ENCODE measurements around the gene INIP. TPM values are rescaled to one million over a fixed set of nuclear protein-coding genes. Genes with fewer than 3 reads are reported as not detected.

Gene INIP
- total and polyA plus RNA-seq, 5 donors, result 11.1 to 19.2 (median 14.4) TPM

DNA sequence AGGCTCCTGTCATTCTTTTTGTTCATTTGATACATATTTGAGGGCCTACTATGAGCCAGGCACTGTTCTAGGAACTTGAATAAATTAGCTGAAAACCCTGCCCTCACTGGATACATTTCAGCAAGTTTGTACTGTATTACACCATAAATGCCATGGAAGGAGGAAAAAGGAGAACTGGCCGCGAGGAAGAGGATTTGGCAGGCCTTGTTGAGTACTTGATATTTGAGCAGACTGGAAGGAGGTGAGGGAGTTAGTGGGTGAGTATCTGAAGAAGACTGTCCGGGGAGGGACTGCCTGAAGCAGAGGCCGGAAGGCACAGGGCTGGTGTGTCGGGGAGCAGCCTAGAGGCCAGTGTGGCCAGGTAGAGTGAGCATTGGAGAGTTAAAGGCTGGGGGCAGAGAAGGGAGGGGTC lies 37.1 kb upstream of the INIP start:
- H3K9me3 ChIP-seq (ENCODE audit: control insufficient read depth, low read length), result no peaks in the 10 kb centered on the region
- intact Hi-C loops (cut with DNase I), result no loop called here
- DNase-seq (no peak), ATAC-seq (no peak)
- WGBS, result 48% methylated on average over 5 of the region's 5 CpGs
- no peak overlapping the region for H3K4me3 ChIP-seq (ENCODE audit: low read length)
- H3K4me1 ChIP-seq (ENCODE audit: control insufficient read depth, insufficient read depth, low read length), result peaks cover 3% of the 10 kb centered on the region
- H3K27ac ChIP-seq (ENCODE audit: low read length), result no peak overlapping the region
- no peaks in the 10 kb centered on the region for H3K27me3 ChIP-seq (ENCODE audit: control insufficient read depth, insufficient read depth)

GRCh38 chr9:112754578-112754977 lies 36.7 kb upstream of the INIP start:
- Histone ChIP-seq H3K4me1 (ENCODE audit: control insufficient read depth, insufficient read depth, low read length) (peaks cover 6% of the 10 kb centered on the region), H3K4me3 (ENCODE audit: low read length) (no peak overlapping the region), H3K9me3 (ENCODE audit: control insufficient read depth, low read length) (no peaks in the 10 kb centered on the region), H3K27ac (ENCODE audit: low read length) (no peak overlapping the region), H3K27me3 (ENCODE audit: control insufficient read depth, insufficient read depth) (no peaks in the 10 kb centered on the region)
- no peak for DNase-seq
- WGBS, result 64% methylated on average over 3 of the region's 3 CpGs
- ATAC-seq, result no peak
- intact Hi-C loops (cut with DNase I), result loop anchor here in 1 of 4 donors (5.0 kb wide), 1 partner anchor 37 kb away; the partner anchor contains the start of gene INIP

- H3K27ac ChIP-seq (ENCODE audit: low read length), result no peak overlapping the region
- ATAC-seq, result no peak
- 76% methylated on average over 2 of the region's 2 CpGs for WGBS
- H3K4me3 ChIP-seq (ENCODE audit: low read length), result no peak overlapping the region
- intact Hi-C loops (cut with DNase I), result loop anchor here in 1 of 4 donors (5.0 kb wide), 1 partner anchor 36 kb away; the partner anchor contains the start of gene INIP
- no peaks in the 10 kb centered on the region for H3K27me3 ChIP-seq (ENCODE audit: control insufficient read depth, insufficient read depth)
- H3K9me3 ChIP-seq (ENCODE audit: control insufficient read depth, low read length), result no peaks in the 10 kb centered on the region
- DNase-seq, result no peak
- H3K4me1 ChIP-seq (ENCODE audit: control insufficient read depth, insufficient read depth, low read length), result peaks cover 6% of the 10 kb centered on the region
Observed at GRCh38 chr9:112753725-112754124, 35.8 kb upstream of the INIP start.

DNA sequence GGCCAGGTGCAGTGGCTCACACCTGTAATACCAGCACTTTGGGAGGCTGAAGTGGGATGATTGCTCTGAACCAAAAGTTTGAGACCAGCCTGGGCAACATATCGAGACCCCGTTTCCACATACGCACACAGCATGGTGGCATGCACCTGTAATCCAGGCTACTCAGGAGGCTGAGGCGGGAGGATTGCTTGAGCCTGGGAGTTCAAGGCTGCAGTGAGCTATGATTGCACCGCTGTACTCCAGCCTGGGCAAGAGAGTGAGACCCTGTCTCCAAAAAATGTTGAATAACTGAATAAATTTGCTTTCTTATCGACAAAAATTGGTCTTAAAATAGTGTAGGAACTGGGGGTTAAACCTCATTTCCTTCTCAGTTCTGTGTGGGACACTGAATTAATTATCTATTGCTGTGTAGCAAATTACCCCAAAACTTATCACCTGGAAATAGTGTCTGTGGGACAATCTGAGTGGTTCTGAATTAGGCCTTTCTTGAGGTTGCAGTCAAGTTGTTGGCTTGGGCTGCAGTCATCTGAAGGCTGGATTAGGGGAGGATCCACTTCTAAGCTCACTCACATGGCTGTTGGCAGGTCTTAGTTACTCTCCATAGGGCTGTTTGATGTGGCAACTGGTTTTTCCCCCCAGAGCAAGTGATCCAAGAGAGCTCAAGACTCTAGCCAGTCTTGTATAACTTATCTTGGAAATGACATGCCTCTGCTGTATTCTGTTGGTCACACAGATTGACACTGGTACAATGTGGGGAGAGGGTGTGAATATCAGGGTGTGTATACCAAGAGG lies 34.6 kb upstream of the INIP start:
- 80% methylated on average over 6 of the region's 6 CpGs for WGBS
- intact Hi-C loops (cut with DNase I), result loop anchor here in 1 of 4 donors (5.0 kb wide), 1 partner anchor 35 kb away; the partner anchor contains the start of gene INIP
- H3K4me3 ChIP-seq (ENCODE audit: low read length), result no peak overlapping the region
- ATAC-seq, result no peak
- peaks cover 6% of the 10 kb centered on the region for H3K4me1 ChIP-seq (ENCODE audit: control insufficient read depth, insufficient read depth, low read length)
- no peak for DNase-seq
- H3K9me3 ChIP-seq (ENCODE audit: control insufficient read depth, low read length), result no peaks in the 10 kb centered on the region
- no peak overlapping the region for H3K27ac ChIP-seq (ENCODE audit: low read length)
- no peaks in the 10 kb centered on the region for H3K27me3 ChIP-seq (ENCODE audit: control insufficient read depth, insufficient read depth)

DNA sequence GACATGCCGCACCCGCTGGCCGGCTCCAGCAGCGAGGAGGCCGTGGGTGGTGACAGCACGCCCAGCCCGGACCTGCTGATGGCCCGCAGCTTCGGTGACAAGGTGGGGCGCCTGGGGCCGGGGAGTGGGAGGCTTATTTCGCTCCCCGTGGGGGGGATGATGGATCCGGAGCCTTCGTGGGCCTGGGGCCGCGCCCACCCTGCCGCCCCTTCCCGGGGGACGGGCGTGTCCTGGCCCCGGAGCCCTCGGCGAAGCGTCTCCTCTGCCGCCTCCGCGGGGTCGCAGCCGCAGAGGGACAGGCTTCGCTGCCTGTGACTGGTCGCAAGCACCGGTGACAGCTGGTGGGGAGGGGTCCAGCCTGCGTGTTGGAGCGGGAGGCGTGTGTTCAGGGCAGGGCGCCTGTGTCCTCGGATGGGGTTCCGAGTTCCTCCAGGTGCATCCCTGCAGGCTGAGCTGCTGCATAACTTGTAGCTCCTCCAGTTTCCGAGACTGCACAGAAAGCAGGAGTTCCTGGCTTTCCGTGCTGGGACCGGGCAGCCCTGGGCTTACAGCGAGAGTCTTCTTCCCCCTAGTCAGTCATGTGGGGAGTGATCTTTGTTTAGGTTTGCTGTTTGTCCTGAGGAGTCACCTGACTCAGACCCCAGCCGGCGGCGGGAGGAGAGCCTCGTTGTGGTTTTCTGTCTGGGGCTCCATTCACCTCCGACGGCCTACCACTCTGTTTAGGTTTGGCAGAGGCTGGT lies 33.3 kb upstream of the INIP start:
- Histone ChIP-seq H3K4me1 (ENCODE audit: control insufficient read depth, insufficient read depth, low read length) (peaks cover 6% of the 10 kb centered on the region), H3K4me3 (ENCODE audit: low read length) (peak overlapping the region; percentile 90), H3K9me3 (ENCODE audit: control insufficient read depth, low read length) (no peaks in the 10 kb centered on the region), H3K27me3 (ENCODE audit: control insufficient read depth, insufficient read depth) (no peaks in the 10 kb centered on the region), H3K27ac (ENCODE audit: low read length) (peak overlapping the region; percentile 13)
- intact Hi-C loops (cut with DNase I), result loop anchor here in 1 of 4 donors (5.0 kb wide), 1 partner anchor 34 kb away; the partner anchor contains the start of gene INIP
- ATAC-seq (peak; percentile 9 to 13), DNase-seq (peak; percentile 45 to 82 (median 76))
- WGBS, result under 1% methylated on average over 49 of the region's 49 CpGs

DNA sequence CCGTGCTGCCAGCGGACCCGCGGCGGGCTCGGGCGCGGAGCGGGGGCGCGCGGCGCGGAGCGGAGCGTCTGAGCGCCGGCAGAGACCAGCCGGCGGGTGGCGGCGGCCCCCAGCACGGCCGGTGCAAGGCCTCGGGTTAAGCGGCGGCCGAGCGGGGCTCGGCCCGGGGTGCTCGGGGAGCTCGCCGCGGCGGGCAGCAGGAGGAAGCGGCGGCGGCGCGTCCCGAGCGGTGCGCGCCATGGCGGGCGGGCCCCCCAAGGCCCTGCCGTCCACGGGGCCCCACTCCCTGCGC lies 32.8 kb upstream of the INIP start:
- ATAC-seq, result peak; percentile 28 to 30
- intact Hi-C loops (cut with DNase I), result loop anchor here in 1 of 4 donors (5.0 kb wide), 1 partner anchor 33 kb away; the partner anchor contains the start of gene INIP
- Histone ChIP-seq H3K27me3 (ENCODE audit: control insufficient read depth, insufficient read depth) (no peaks in the 10 kb centered on the region), H3K4me1 (ENCODE audit: control insufficient read depth, insufficient read depth, low read length) (peaks cover 6% of the 10 kb centered on the region), H3K4me3 (ENCODE audit: low read length) (peak overlapping the region; percentile 90), H3K9me3 (ENCODE audit: control insufficient read depth, low read length) (no peaks in the 10 kb centered on the region), H3K27ac (ENCODE audit: low read length) (peak overlapping the region; percentile 13)
- DNase-seq, result no peak
- under 1% methylated on average over 50 of the region's 50 CpGs for WGBS

DNA sequence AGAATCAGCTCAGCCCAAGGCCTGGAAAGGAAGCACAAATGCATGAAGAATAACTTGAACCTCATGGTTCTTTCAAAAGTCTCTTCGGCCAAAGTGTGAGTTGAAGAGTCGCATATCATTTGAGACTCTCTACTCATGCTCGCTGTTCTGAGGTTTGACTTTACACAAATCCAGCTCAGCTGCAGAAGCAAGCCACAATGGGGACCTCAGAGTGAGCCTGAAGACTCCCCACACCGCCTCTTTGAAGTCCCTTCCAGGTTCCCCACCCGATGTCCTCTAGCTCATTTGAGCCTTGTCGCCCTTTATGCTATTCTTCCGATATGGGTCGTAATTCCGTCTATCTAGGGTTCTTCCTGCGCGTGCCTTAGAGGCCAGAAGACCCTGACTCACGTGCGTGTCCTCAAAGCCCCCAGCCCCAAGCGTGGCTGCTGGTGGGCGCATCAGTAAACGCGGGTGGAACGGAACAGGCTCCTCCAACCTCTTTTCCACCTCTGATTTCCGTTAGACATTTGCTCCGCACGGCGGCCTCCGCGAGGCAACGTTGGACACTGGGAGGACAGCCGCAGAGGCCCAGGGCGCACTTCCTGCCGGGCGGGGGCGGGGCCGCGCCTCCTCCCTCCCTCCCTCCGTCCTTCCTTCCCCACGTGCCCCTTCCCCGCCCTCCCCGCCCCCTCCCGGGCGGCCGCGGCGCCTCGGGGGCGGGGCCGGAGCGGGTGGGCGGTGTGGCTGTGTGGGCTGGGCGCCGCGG lies 32.3 kb upstream of the INIP start, which contains the start of gene SNX30:
TSS of gene SNX30 (plus strand) at position 745 of the 748 bp plus-strand sequence. CDS start 242 bp downstream, outside the sequence.
- intact Hi-C loops (cut with DNase I), result loop anchor here in 1 of 4 donors (5.0 kb wide), 1 partner anchor 33 kb away; the partner anchor contains the start of gene INIP
- DNase-seq, result peak; percentile 92 to 97 (median 96)
- Histone ChIP-seq H3K27ac (ENCODE audit: low read length) (peak within 1 kb of the TSS; percentile 69), H3K4me3 (ENCODE audit: low read length) (peak within 1 kb of the TSS; percentile 90), H3K9me3 (ENCODE audit: control insufficient read depth, low read length) (no peaks in the 10 kb centered on the region), H3K27me3 (ENCODE audit: control insufficient read depth, insufficient read depth) (no peaks in the 10 kb centered on the region), H3K4me1 (ENCODE audit: control insufficient read depth, insufficient read depth, low read length) (peaks cover 4% of the 10 kb centered on the region)
- 5% methylated on average over 49 of the region's 49 CpGs for WGBS
- peak; percentile 97 for ATAC-seq

DNA sequence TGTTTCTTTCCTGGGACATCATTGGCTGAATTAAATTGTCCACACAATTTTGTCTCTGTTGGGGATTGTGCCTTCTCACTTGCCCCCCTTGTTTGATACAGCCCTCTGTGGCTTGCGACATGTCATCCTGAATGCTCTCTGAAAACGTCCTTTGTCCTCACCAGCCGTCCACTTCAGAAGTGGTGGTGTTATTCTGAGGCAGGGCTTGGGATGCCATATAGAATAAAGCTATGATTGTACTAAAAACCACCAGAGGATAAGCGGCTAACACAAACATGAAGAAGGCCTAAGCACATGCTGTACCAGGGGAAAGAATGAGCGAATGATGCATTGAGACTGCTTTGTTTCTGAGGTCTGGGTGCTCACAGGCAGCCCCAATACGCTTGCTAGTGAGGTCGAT lies 29.2 kb upstream of the INIP start:
- Histone ChIP-seq H3K4me3 (ENCODE audit: low read length) (no peak overlapping the region), H3K27me3 (ENCODE audit: control insufficient read depth, insufficient read depth) (no peaks in the 10 kb centered on the region), H3K9me3 (ENCODE audit: control insufficient read depth, low read length) (no peaks in the 10 kb centered on the region), H3K27ac (ENCODE audit: low read length) (no peak overlapping the region), H3K4me1 (ENCODE audit: control insufficient read depth, insufficient read depth, low read length) (peaks cover 3% of the 10 kb centered on the region)
- intact Hi-C loops (cut with DNase I), result no loop called here
- ATAC-seq (no peak), DNase-seq (no peak)
- 81% methylated on average over 7 of the region's 7 CpGs for WGBS

DNA sequence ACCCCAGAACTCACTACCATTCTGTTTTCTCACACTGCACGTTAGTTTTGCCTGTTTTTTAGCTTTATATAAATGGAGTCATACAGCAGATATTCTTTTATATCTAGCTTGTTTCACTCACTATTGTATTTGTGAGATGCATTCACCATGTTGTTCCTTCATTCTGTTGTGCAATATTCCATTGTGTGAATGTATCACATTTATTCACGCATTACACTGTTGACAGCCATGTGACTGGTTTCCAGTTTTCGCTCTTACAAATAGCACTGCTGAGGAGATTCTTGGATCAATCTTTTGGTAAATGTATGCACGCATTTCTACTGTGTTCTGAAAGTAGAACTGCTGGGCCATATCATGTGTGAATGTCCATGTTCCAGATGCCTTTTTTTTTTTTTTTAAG lies 26.3 kb upstream of the INIP start:
- H3K4me1 ChIP-seq (ENCODE audit: control insufficient read depth, insufficient read depth, low read length), result no peaks in the 10 kb centered on the region
- DNase-seq (no peak), ATAC-seq (peak in 1 of 2 donors; percentile 34)
- no peaks in the 10 kb centered on the region for H3K9me3 ChIP-seq (ENCODE audit: control insufficient read depth, low read length)
- intact Hi-C loops (cut with DNase I), result no loop called here
- 54% methylated on average over 4 of the region's 4 CpGs for WGBS
- H3K27ac ChIP-seq (ENCODE audit: low read length), result no peak overlapping the region
- H3K4me3 ChIP-seq (ENCODE audit: low read length), result no peak overlapping the region
- no peaks in the 10 kb centered on the region for H3K27me3 ChIP-seq (ENCODE audit: control insufficient read depth, insufficient read depth)

DNA sequence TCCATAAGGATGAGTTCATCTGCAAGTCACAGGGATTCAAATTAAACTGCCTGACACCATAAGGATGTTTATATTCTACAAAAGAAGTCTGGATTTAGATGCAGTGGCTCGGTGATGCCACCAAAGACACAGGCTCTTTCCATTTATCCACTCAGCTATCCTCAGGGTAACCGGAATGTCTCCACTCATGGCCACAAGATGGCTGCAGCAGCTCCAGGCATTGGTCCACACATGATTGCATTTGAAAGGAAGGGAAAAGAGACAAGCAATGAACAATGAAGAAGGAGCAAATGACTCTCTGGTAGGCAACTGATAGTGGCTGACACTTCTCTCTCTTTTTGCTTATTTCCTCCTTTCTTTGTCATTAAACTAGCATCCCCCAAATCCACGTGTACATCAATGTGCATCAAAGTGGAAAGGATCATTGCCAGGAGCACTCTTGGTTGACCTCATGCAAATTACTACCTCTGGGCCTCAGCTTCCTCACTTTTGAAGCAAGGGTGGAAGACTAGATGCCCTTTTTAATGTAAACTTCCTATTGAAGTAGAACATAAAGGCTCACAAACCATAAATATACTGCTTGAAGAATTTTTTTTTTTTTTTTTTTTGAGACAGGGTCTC lies 25.4 kb upstream of the INIP start:
- H3K4me3 ChIP-seq (ENCODE audit: low read length), result no peak overlapping the region
- 91% methylated on average over 3 of the region's 3 CpGs for WGBS
- no peak for DNase-seq
- no peaks in the 10 kb centered on the region for H3K27me3 ChIP-seq (ENCODE audit: control insufficient read depth, insufficient read depth)
- H3K27ac ChIP-seq (ENCODE audit: low read length), result no peak overlapping the region
- H3K9me3 ChIP-seq (ENCODE audit: control insufficient read depth, low read length), result no peaks in the 10 kb centered on the region
- no peaks in the 10 kb centered on the region for H3K4me1 ChIP-seq (ENCODE audit: control insufficient read depth, insufficient read depth, low read length)
- no peak for ATAC-seq
- intact Hi-C loops (cut with DNase I), result no loop called here
